ENCODE measurements around the gene TRIO. TPM values are rescaled to one million over a fixed set of nuclear protein-coding genes. Genes with fewer than 3 reads are reported as not detected.

The TRIO gene
- total and polyA plus RNA-seq, 2 donors (not counting 1 experiment from before 2014, with no cell fraction given), result 134 to 281 TPM

GRCh38 chr5:14244721-14245120 lies 101.6 kb downstream of the TRIO start:
- Histone ChIP-seq H2AFZ (ENCODE audit: low read length) (no peak overlapping the region), H3K79me2 (ENCODE audit: control insufficient read depth, insufficient read depth, low read length) (peaks cover 100% of the 10 kb centered on the region), H3K9ac (ENCODE audit: insufficient read depth, low read length) (no peak overlapping the region), H3K27me3 (ENCODE audit: control insufficient read depth, insufficient read depth, low read length) (no peaks in the 10 kb centered on the region), H3K36me3 (ENCODE audit: control insufficient read depth, insufficient read depth, low read length) (peaks cover 4% of the 10 kb centered on the region), H3K27ac (ENCODE audit: insufficient read depth, low read length) (no peak overlapping the region), H4K20me1 (ENCODE audit: control insufficient read depth, extremely low read depth, insufficient read depth, low read length) (peaks cover 4% of the 10 kb centered on the region), H3K9me3 (ENCODE audit: control insufficient read depth, insufficient read depth, low read depth, low read length) (no peaks in the 10 kb centered on the region), H3K4me1 (ENCODE audit: control insufficient read depth, extremely low read depth, insufficient read depth, low read length) (peaks cover 6% of the 10 kb centered on the region), H3K4me2 (ENCODE audit: extremely low read depth, insufficient read depth, low read length) (no peak overlapping the region), H3K4me3 (replicated peaks in 1 of 4; ENCODE audit: control extremely low read depth in 1 of 4, insufficient read depth in 1 of 4, low read depth in 3 of 4, low read length in 4 of 4) (no peak overlapping the region)
- no peak for DNase-seq (ENCODE audit: low read depth in 2 of 2)
- TF ChIP-seq EZH2 (IDR thresholded peaks at IDR 0.05; ENCODE audit: low read length, missing control alignments), result no peak
- no peak for TF ChIP-seq CTCF (conservative IDR thresholded peaks at IDR 0.05 in 1 of 2, IDR thresholded peaks at IDR 0.05 in 1 of 2; ENCODE audit: low read depth in 1 of 2, low read length in 2 of 2)

GRCh38 chr5:14245132-14245925 lies 102.2 kb downstream of the TRIO start:
- Histone ChIP-seq H4K20me1 (ENCODE audit: control insufficient read depth, extremely low read depth, insufficient read depth, low read length) (peaks cover 4% of the 10 kb centered on the region), H3K9me3 (ENCODE audit: control insufficient read depth, insufficient read depth, low read depth, low read length) (no peaks in the 10 kb centered on the region), H2AFZ (ENCODE audit: low read length) (no peak overlapping the region), H3K9ac (ENCODE audit: insufficient read depth, low read length) (no peak overlapping the region), H3K27me3 (ENCODE audit: control insufficient read depth, insufficient read depth, low read length) (no peaks in the 10 kb centered on the region), H3K4me1 (ENCODE audit: control insufficient read depth, extremely low read depth, insufficient read depth, low read length) (peaks cover 6% of the 10 kb centered on the region), H3K4me3 (replicated peaks in 1 of 4; ENCODE audit: control extremely low read depth in 1 of 4, insufficient read depth in 1 of 4, low read depth in 3 of 4, low read length in 4 of 4) (no peak overlapping the region), H3K27ac (ENCODE audit: insufficient read depth, low read length) (no peak overlapping the region), H3K79me2 (ENCODE audit: control insufficient read depth, insufficient read depth, low read length) (peaks cover 100% of the 10 kb centered on the region), H3K4me2 (ENCODE audit: extremely low read depth, insufficient read depth, low read length) (no peak overlapping the region), H3K36me3 (ENCODE audit: control insufficient read depth, insufficient read depth, low read length) (peaks cover 4% of the 10 kb centered on the region)
- DNase-seq (ENCODE audit: low read depth in 2 of 2), result peak; percentile 55 to 83
- TF ChIP-seq CTCF (conservative IDR thresholded peaks at IDR 0.05 in 1 of 2, IDR thresholded peaks at IDR 0.05 in 1 of 2; ENCODE audit: low read depth in 1 of 2, low read length in 2 of 2), result no peak
- TF ChIP-seq EZH2 (IDR thresholded peaks at IDR 0.05; ENCODE audit: low read length, missing control alignments), result no peak

- Histone ChIP-seq H3K36me3 (ENCODE audit: control insufficient read depth, insufficient read depth, low read length) (peaks cover 4% of the 10 kb centered on the region), H3K9me3 (ENCODE audit: control insufficient read depth, insufficient read depth, low read depth, low read length) (no peaks in the 10 kb centered on the region), H3K27me3 (ENCODE audit: control insufficient read depth, insufficient read depth, low read length) (no peaks in the 10 kb centered on the region), H3K9ac (ENCODE audit: insufficient read depth, low read length) (no peak overlapping the region), H2AFZ (ENCODE audit: low read length) (no peak overlapping the region), H3K4me3 (replicated peaks in 1 of 4; ENCODE audit: control extremely low read depth in 1 of 4, insufficient read depth in 1 of 4, low read depth in 3 of 4, low read length in 4 of 4) (no peak overlapping the region), H3K79me2 (ENCODE audit: control insufficient read depth, insufficient read depth, low read length) (peaks cover 100% of the 10 kb centered on the region), H3K27ac (ENCODE audit: insufficient read depth, low read length) (no peak overlapping the region), H4K20me1 (ENCODE audit: control insufficient read depth, extremely low read depth, insufficient read depth, low read length) (peaks cover 4% of the 10 kb centered on the region), H3K4me2 (ENCODE audit: extremely low read depth, insufficient read depth, low read length) (no peak overlapping the region), H3K4me1 (ENCODE audit: control insufficient read depth, extremely low read depth, insufficient read depth, low read length) (peaks cover 4% of the 10 kb centered on the region)
- no peak for TF ChIP-seq CTCF (conservative IDR thresholded peaks at IDR 0.05 in 1 of 2, IDR thresholded peaks at IDR 0.05 in 1 of 2; ENCODE audit: low read depth in 1 of 2, low read length in 2 of 2)
- no peak for TF ChIP-seq EZH2 (IDR thresholded peaks at IDR 0.05; ENCODE audit: low read length, missing control alignments)
- DNase-seq (ENCODE audit: low read depth in 2 of 2), result no peak
Observed at GRCh38 chr5:14246350-14247053, 103.4 kb downstream of the TRIO start.
